NCI-H146 treated with DMSO at 0.1 percent for 48 hours (cell line): ENCODE results near the gene PURA.
A peak's percentile ranks its signal among the peaks of the same experiment; 100 is the strongest.
"Not testable (repeated sequence)": the region's sequence is repeated elsewhere in the genome, so short reads cannot be mapped to it uniquely, and the experiment has no call there.

Experiments used
- DNase-seq: peaks from one replicate; lab custom pipeline; 2025; ENCODE audit not compliant: unreplicated experiment; lab: John Stamatoyannopoulos, UW

PURA gene

DNA sequence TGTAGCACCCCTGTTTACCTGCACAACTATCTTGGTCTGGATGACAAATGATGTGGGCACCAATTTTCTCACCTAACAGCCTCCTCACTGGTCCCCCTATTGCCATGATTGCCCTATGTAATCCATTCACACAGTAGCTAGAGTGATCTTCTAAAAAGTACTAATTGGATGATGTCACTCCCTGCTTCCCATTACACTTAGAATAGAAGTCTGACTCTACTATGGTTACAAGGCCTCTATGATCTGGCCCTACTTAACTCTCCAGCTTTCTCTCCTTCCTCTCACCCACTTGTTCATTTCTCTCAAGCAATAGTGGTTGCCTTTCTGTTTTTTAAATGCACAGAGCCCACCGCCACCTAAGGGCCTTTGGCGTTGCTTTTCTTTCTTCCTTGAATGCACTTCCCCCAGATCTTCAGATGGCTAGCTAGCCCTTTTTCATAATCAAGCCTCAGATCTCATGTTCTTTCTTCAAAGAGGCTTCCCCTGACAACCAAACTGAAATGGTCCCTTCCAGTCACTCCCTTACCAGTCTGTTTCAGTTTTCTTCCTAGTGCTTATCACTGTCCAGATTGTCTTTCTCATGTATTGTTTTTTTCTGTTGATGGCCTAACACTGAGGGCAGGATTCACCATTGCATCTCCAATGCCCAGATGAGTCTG lies 20.5 kb downstream of the PURA start:
- DNase-seq: no peak

DNA sequence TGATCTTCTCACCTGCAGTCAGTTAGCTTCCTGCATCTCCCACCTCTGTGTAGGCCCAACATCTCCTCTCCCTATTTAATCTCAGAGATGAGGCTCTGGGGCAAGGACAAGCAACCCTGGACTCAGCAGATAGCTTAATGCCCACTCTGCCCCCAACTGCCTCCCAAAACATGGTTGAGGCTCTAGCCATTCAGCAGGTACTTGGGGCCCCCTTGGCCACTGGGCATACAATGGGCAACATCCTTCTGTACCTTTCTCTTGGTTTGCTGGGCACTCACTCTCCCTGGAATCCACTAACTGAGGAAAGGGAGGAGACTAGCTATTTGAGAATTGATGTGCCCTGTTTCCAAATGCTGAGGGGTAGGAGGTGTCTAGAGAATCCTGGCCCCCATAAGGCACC lies 21.2 kb downstream of the PURA start:
- DNase-seq: no peak

DNA sequence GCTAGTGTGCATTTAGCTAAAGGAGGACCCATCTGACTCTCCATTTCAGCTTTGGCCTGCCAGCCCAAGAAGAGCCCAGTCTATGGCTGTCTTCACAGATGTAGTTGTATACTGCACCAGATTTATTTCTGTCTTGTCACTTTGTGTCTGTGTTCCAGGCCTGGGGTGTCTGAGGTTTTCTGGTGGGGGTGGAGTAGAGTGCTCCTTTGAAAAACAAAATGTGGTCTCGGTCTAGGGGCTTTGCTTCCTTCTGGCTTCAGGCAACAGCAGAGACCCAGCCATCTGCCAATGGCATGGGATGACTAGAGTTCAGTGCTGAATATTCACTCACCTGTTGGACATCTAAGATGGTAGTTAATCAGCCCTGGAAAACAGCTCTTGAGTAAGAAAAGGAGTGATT lies 22.7 kb downstream of the PURA start:
- DNase-seq: no peak

DNA sequence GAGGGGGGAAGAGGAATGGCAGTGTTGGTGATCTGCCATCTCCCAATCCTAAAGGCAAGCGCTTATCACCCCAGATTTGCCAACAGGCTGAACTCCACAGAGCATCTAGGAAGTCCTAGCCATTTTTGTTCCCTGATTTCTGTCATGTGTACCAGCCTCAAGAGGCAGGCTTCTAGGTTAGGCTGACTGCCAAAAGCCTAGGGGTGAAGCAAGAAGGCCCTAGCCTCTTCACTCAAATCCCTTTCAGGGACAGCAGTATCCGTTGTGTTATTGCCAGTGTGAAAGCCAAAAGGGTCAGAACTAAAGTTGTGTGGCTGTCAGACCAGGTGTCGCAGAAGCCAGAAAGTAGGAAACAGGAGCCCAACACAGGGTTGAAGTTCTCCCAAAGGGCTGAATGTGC lies 26.5 kb downstream of the PURA start:
- no peak for DNase-seq

DNA sequence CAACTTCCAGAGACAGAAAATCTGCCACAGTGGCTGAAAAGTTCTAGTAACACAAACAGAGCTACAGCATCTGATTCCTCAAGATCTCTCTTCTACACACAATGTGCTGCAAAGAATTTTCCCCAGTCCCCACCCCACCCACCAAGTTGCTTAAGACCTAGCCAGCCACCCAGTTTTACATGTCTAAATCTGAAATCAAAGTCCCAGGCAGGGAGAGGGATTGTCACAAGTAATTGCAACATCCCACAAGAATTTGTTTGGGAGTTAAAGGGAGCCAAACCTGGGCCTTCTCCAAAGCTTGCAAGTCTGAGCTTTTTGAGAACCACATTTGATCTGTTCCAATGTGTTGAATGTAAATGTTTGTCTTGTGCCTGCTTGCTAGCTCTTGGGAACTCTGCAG lies 27.3 kb downstream of the PURA start:
- no peak for DNase-seq

DNA sequence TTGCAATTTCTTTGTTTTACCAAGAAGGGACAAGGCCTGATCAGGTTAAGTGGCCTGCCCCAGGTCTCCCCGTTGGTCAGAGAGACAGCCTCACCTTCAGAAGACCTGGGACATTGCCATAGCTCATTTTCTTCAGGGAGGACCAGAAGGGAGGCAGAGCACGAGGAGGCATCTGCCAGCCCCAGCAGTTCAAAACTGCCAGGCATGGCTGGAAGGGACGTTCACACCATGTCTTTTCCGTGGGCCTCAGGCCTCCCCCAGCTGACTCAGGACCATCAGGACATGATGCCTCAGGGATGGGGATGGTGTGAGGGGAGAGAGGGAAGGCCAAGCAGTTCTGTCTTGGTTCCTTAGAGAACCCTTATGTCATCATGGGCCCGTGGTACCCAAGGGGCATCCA lies 28.3 kb downstream of the PURA start:
- DNase-seq: no peak

DNA sequence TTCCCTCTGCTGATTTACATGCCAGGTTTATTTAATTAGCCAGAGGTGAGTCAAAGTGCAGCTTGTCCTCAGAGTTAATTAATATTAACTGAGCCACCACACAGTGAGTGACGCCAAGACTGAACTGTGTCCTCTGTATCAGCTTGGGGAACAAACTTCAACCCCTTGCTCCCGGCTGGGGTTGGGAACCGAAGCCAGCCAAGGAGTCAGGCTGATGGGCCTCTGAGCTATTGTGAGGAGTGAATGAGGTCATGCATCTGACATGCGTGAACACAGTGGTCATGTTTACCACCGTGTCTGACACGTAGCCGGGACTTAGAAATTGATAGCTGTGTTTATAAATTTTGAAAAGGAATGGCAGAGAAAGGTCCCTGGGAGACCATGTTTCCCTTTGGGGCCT lies 28.9 kb downstream of the PURA start:
- no peak for DNase-seq

DNA sequence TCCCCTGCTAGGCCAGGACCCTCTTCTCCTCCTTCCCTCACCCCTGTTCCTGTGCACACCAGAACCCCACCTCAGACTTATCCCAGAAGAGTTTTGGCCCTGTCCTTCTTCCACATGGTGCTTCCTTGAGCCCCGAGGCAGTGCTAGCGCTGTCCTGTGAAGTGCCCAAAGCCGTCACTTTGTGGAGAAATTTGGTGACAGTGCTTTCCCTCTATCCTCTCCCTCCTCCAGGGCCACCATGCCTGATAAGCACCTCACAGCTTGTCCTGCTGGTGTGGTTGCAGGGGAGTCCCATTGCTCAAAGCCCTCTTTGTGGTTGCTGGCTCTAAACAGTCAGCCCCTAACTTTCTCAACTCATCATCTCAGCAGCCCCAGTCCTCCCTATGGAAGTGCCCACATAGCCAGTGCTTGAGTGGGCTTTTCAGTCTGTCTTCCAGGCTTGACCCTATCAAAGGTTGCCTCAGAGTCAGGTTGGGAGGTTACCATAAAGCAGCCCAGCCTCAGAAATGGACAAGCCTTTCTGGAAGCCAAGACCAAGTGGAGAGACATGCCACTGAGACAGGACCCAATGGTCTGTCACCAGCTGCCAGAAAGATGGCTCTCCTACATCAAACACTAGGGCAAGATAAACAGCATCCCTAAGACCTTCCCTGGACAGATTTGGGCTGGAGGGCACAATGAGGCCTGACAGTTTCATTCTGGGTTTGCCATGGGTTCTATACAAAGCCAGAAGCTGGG lies 29.8 kb downstream of the PURA start:
- no peak for DNase-seq

DNA sequence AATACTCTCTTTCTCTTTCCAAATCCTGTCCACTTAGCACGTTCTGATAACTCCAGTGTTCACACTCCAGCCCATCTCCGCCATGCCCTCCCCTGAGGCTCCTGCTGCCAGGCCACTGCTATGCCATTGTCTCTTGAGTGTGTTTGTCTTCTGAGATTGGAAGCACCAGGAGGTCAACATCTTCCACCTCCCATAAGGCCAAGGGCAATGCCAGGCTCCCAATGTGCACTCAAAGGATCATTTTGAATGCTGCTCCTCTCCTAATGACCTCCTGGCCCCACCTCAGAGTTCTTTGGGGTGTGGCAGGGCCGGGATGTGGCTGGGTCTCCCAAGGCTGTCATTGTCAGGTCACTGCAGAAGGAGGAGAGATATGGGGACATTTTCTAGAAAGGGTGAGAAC lies 31.3 kb downstream of the PURA start:
- no peak for DNase-seq

DNA sequence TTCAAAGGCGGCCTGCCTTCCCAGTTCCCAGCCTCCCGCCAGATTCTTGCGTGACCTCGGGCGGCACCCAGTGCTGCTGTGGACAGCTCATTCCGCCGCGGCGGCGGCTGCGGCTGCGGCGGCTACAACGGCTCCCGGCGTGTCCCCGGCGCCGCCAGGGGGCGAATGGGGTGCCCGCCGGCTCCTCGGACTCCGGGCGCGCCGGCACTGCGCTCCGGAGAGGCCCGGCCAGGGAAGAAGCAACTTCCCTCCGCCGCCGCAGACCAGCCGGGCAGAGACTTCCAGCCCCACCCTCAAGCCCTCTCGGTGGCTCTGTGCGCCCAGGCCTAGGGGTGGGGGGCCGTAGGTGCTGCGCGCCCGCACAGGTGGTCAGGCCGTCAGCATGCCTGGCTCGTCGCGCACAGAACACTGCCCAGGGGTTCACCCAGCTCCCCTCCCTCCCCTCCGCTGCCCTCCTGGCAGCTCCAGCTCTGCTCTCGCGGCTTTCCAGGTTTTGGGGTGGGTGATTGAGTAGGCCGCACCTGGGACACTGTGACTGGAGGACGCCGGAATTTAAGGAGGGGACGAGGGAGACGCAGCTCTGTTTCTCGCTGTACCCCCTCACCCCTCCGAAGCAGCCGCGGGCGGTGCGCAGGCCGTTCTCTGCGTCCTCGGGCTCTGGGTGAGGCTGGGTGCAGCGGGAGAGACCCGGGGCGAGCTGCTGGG lies 32.1 kb downstream of the PURA start:
- peak; percentile 5 for DNase-seq

DNA sequence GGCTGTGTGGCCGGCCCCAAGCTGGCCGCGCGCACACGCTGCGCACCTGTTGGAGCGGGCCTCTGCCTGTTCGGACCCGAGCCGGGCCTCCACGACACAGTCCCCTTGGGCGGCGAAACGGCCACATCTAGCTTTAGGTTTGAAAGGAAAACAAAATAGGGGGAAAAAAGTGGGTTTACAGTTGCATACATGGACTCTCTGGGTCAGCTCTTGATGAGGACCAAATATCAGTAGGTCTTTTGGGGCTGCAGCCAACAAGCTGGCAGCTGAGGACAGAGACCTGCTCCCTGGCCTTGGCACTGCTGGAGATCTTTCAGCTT lies 32.6 kb downstream of the PURA start:
- no peak for DNase-seq

DNA sequence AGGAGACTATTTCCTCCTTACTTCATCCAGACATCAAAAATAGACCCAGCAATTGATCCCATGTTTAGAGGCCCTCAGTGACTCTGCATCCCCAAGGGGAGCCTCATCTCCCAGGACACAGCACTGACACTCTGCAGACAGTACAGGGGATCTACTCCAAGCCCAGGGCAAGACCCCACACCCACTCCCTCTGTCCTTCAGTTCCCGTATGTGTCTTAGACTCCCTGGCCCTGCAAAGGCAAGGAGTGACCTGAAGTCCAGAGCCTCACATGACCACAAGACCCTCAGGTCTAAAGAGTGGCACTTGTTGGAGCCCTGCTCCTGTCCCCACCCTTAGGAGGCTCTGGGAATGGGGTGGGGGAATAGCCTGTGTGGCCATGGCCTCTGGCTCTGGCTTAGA lies 33.6 kb downstream of the PURA start:
- DNase-seq: no peak

DNA sequence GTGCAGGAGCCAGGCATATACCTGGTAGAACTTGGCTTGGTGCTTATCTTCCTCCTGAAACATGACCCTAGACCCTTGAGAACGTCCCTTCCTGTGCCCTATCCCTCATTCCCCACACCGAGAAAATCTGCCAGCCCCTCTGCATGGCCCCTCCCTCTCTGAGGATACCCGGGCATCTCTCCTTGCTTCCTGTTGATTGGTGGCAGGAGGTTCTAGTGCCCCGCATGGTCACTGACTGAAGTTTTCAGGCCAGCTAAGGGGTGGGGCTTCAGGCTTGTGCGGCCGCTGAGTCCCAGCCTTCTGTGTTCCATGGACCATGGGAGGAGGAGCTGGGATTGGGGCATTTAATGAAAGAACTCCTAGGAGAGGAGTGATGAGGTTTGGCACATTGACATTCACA lies 34.6 kb downstream of the PURA start:
- no peak for DNase-seq

DNA sequence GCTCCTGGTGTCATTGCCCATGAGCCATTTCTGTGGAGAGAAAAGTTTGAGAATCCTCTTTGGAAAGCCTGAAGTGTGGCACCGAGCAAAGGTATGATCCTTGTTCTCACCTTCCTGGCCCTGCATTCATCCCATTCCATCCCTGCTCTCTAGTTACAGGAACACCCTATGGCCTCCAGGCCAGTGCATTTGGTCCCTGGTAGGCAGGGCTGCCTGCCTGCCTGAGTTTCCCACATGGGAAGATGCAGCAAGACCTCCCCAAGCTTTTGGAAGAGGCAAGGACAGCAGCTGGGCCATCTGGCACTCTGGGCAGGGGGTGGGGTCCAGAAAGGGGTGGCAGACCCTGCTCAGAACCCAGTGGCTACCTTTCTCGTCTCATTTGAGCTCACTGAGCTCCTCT lies 36.3 kb downstream of the PURA start:
- no peak for DNase-seq

DNA sequence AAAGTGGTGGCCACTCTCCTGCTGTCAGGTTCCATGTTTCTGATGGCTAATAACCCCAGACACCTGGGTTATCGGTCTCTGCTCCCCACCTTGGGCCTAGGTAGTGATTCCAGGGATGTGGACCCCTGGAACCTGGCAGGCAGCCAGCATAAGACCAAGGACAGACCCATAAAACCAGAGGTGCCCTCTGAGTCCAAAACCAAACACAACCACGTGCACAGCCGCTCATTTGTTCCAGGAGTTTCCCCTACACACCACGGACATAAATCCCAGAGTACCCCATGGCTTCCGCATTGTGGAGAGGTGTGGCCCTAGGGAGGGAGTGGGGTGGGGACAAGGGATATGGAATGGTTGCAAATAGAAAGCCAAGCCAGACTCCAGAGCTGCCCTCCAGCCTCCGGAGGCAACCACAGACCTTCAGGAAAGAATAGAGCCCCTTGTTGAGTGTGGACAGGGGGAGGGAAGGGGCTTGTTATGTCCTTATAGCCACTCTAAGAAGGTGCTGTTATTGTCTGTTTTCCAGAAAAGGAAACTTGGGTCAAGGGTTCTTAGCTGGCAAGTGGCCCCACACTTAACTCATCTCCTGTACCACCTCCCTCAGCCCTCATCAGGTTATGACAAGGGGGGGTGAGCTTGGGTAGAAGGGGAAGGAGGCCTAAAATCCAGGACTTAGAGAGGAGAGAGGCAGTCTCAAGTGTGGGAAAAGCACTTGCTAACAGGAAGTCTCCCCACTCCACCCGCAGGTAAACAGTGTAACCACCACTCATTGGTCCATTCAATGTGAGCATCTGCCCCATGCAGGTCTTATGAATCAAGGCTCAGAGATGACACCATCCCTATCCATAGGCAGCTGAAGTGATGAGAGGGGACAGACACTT lies 37.5 kb downstream of the PURA start:
- no peak for DNase-seq

DNA sequence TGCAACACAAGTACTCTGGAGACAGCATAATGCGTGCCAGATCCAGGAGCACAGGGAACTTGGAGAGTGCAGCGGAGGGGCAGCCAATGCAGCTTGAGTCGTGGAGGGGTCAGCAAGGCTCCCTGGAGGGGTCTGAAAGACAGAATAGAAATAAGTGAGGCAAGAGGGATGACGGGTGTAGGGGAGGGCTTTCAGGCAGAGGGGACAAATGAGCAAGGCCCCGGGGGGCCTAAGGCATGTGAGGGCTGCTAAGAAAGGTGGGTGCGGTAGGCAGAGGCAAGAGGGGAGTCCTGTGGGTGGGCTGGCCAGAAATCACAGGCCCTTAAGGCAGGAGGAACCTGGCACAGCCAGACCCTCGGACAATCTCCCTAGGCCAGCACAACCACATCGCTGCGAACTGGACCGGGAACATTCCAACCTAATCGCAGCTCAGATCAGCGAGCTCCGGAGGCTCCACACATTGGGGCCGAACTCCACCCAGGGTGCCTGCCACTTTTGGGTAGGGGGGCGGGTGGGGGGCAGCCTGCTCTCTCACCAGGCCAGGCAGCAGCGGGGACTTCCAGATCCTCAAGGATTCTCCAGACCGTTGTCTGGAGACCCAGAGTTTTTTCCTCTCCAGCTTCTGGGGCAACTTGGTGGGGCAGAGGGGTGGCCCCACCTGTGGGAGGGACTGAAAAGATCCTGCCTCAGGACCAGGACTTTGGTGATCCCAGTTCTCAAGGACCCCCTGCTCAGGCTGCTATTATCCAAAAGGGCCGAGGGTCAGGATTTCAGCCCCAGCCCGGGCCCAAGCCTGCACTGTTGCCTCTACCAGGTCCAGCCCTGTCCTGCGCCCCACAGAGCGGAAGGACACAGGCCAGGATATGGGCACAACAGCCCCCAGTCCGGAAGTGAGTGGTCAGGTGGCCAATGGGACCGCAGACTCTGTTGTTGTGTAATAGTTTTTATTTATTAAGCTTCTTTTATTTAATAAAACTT lies 38.4 kb downstream of the PURA start:
- no peak for DNase-seq

DNA sequence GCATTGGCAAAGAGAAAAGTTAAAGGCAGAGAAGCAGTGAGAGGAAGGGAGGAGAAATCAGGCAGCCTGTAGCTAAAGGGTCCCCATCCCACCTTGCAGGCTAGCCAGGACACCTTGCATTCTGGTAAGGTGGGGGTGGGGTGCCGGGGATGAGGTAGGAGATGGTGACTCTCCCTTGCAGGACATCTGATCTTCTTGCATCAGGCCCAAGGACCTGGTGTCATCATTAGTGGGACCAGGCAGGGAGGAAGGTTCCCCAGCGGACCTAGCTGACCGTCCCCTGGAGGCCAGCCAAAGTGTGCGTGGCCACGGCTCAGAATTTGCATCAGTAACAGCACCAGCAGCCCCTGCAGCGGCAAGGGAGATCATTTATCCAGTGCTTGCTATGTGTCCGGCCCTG lies 39.3 kb downstream of the PURA start:
- DNase-seq: no peak

DNA sequence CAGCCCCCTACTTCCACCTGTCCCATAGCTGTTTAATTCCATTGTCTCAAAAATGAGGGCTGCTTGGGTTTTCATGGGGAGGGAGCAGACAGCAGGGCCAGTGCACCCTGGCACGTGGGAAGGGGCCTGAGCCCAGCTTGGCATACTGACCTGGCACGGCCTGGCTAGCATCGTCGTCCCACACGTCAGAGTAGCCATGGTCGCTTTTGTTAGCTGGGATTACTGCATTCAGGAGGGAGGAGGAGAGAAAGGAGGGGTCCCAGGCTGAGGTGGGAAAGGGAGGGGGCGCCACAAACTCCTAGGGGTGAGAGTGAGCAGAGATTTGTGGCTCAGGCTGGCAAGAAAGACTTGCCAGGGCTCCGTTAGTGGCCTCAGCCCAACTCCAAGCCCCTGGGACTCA lies 40.0 kb downstream of the PURA start:
- no peak for DNase-seq

DNA sequence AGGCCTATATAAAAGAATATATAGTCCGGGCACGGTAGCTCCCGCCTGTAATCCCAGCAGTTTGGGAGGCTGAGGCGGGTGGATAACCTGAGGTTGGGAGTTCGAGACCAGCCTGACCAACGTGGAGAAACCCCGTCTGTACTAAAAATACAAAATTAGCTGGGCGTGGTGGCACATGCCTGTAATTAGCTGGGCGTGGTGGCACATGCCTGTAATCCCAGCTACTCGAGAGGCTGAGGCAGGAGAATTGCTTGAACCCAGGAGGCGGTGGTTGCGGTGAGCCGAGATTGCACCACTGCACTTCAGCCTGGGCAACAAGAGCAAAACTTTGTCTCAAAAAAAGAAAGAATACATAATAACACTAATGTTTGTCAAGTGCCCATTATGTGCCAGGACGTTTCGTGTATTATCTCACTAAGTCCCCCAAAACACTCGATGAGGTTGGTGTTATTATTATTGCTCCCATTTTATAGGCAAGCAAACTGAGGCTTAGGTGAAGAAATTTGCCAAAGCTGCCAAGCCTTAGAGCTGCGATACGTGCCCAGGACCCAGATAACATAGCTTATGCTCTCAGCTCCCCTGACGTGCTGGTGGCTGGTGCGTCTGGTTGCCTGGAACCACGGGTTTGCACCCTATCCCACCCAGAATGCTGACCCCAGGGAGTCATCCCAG lies 40.9 kb downstream of the PURA start:
- DNase-seq: not testable (repeated sequence)
